ENCODE data around the gene CAMK1.

The CAMK1 gene

GRCh38 chr3:9732080-9732739 is 37.5 kb downstream of the CAMK1 start:
- no peak for DNase-seq

GRCh38 chr3:9731206-9732079 is 38.3 kb downstream of the CAMK1 start, which contains the start of gene BRPF1:
Gene BRPF1, plus strand, starts transcription at chr3:9731735. Its CDS starts 2,406 bp downstream, at chr3:9734141.
- peak; percentile 88 for DNase-seq

- no peak for DNase-seq
Measured at GRCh38 chr3:9730657-9731205, 39.0 kb downstream of the CAMK1 start.

DNA sequence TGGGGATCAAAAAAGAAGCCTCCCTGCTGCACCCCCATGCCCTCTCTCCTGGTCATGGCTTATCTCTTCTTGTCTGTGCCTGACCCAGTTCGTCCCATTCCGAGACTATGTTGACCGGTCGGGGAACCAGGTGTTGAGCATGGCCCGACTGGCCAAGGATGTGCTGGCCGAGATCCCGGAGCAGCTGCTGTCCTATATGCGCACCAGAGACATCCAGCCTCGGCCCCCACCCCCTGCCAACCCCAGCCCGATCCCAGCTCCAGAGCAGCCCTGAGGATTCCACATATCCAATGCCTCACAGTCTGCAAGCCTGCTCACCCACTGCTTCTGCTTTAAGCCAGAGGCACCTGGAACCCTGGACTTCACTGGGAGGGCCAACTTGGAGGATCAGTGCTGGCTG is 40.3 kb downstream of the CAMK1 start:
- no peak for DNase-seq

DNA sequence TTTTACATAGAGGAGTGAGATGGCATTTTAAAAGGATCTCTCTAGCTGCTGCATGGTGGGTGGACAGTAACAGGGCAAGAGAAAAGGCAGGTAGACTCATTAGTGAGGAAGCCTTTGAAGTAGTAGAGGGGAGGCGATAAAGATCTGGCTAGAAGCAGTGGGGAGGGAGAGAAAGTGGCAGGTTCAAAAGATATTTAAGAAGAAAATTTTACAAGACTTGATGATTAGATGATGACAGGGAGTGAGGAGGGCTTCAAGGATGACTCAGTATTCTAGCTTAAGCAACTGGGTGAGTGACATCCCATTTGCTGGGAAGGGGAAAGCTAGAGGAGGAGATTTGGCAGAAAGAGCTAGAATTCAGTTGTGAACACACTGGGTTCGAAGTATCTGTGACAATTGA is 42.0 kb downstream of the CAMK1 start:
- no peak for DNase-seq

- no peak for DNase-seq
Measured at GRCh38 chr3:9727041-9727595, 42.6 kb downstream of the CAMK1 start.

- DNase-seq: no peak
Measured at GRCh38 chr3:9725775-9726515, 43.8 kb downstream of the CAMK1 start.

DNA sequence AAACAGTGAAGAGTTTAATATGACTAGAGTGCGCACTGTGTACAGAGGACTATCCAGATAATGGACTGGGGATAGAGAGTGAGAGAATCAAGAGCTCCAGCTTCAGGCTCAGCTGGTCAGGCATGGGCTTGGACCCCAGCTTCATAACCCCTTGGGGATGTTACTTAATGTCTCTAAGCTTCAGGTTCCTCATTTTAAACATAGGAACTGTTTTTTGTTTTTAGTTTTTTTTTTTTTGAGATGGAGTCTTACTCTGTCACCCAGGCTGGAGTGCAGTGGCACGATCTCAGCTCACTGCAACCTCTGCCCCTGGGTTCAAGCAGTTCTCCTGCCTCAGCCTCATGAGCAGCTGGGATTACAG is 48.1 kb downstream of the CAMK1 start:
- no peak for DNase-seq

- no peak for DNase-seq
Measured at GRCh38 chr3:9721015-9721699, 48.6 kb downstream of the CAMK1 start.

DNA sequence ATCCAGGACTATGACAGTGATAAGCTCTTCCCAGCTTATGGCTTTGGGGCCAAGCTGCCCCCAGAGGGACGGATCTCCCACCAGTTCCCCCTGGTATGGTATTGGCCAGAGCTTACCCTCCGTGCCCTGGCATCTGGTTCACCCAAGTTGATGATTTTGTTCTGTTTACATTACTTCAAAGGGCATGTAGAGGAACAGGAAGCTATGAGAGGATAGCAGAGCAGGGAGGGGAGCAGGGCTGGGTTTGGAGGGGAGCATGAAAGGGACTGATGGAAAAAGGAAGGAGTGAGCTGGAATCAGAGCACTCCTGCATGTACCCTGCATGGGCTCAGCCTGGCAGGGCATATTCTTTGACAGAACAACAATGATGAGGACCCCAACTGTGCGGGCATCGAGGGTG is 51.6 kb downstream of the CAMK1 start:
- no peak for DNase-seq

DNA sequence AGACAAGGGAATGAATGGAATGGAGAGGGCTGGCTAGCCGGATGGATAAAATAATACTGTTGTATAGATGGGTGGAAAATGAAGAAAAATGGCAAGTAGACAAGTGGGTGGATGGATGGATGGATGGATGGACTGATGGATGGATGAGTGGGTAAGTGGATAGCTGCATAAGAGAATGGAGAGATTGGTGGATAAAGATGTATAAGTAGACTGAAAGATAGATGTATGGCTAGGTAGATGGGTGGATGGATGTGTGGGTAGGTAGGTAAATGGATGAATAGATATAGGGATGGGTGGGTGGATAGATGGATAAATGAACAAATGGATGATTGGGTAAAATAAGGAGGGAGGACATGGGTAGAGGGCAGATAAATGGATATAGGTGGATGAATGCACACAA is 52.2 kb downstream of the CAMK1 start:
- no peak for DNase-seq

GRCh38 chr3:9716801-9717555 is 52.8 kb downstream of the CAMK1 start:
- no peak for DNase-seq

- no peak for DNase-seq
Measured at GRCh38 chr3:9715764-9716437, 53.8 kb downstream of the CAMK1 start.

GRCh38 chr3:9715136-9715535 is 54.6 kb downstream of the CAMK1 start:
- DNase-seq: no peak

DNA sequence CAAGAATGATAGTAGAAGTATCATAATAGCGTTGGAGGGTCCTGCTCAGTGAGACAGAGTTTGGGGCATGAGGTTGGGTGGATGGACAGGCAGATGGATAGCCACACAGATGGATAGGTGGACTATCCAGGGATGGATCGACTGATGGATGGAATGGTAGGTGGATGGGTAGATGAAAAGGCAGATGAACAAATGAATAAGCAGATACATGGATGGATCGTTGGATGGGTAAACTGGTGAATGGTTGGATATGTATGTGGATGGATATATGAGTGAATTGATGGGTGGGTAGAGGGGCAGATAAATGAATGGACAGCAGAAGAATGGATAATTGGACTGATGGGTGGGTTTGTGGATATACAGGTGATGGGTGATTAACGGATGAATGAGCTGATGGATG is 56.6 kb downstream of the CAMK1 start:
- DNase-seq: no peak

DNA sequence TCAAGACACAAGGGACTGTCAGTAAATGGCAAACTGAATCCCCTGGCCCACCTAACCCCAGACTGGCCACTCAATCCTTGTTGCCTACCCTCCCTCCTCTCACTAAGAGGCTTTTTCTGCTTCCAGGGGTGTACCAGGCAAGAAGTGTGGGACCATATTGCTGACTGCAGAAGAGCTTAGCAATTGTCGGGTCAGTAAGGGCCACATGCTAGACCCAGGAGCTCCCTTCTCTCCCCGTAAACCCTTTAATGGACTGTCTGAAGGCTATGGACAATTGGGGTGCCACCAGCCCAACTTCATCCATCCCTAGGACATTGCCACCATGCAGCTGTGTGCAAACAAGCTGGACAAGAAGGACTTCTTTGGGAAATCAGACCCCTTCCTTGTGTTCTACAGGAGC is 57.3 kb downstream of the CAMK1 start:
- no peak for DNase-seq

DNA sequence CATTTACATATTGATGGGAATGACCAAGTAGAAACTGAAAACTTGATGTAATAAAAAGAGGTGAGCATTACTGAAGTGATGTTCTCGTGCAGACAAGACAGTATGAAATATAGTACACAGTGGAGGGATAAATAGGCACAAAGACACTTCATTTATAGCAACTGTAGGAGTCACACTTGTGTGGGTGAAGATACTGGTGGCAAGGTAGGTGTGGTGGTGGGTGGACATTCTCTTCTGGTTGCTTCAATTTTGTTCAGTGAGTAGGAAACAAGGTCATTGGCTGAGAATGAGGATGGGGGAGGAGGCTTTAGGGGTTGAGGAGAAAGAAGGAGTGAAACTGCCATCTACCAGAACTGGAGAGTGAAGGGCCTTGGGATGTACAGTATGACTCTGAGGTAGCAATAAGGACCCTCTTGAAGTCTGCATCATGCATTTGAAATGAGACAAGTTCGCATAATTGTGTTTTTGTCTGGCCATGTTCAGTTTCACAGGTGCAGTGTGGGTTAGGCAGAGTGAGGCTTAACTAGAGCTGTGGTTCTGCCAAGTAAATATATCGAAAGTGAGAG is 59.5 kb downstream of the CAMK1 start:
- no peak for DNase-seq
